Keratinocyte (primary cell): ENCODE results near the gene RB1. TPM values are rescaled to one million over a fixed set of nuclear protein-coding genes. Genes with fewer than 3 reads are reported as not detected.
"Not testable (repeated sequence)": the region's sequence is repeated elsewhere in the genome, so short reads cannot be mapped to it uniquely, and the experiment has no call there.

Experiments used
- DNase-seq: peaks from one replicate; pipeline ENCODE4 v3.0.0-alpha.2; 2011; ENCODE audit warnings: low read depth, missing footprints, low spot score
- FAIRE-seq: peaks from 2 replicates; lab custom pipeline; 2011; peaks lifted over from hg19 to GRCh38; lab: Jason Lieb, UNC
- H2AFZ ChIP-seq: 2 replicates; pipeline ENCODE4 v1.6.0; 2012; ENCODE audit warnings: low read length, control low read depth, inconsistent platforms; ENCODE audit not compliant: control insufficient read depth
- H3K27ac ChIP-seq: 2 replicates; pipeline ENCODE4 v1.5.1; 2011; ENCODE audit warnings: low read length; ENCODE audit not compliant: control insufficient read depth, insufficient read depth
- H3K27me3 ChIP-seq: 3 replicates; pipeline ENCODE4 v1.6.0; 2011; ENCODE audit warnings: low read length; ENCODE audit not compliant: control insufficient read depth, insufficient read depth; ENCODE audit errors: extremely low read depth
- H3K36me3 ChIP-seq, 2 experiments: 2 replicates in 1 of 2; 3 replicates in 1 of 2; pipeline ENCODE4 v1.5.1; 2011; ENCODE audit warnings: low read length in 2 of 2, mild to moderate bottlenecking in 1 of 2; ENCODE audit not compliant: control insufficient read depth in 2 of 2, insufficient read depth in 2 of 2; ENCODE audit errors: extremely low read depth in 1 of 2
- H3K4me1 ChIP-seq: 3 replicates; pipeline ENCODE4 v1.5.1; 2011; ENCODE audit warnings: low read length; ENCODE audit not compliant: control insufficient read depth, insufficient read depth; ENCODE audit errors: extremely low read depth
- H3K4me2 ChIP-seq: 3 replicates; pipeline ENCODE4 v1.6.0; 2011; ENCODE audit warnings: low read depth, low read length; ENCODE audit not compliant: control insufficient read depth, insufficient read depth; ENCODE audit errors: extremely low read depth
- H3K4me3 ChIP-seq, 3 experiments: fragments of 200-600 bp in 1 of 3; sonication (generic) in 1 of 3; 2 replicates in 2 of 3; 3 replicates in 1 of 3; pipeline ENCODE4 v1.5.1; 2011 to 2016; ENCODE audit warnings: low read length in 3 of 3, mild to moderate bottlenecking in 3 of 3, control low read depth in 2 of 3, inconsistent platforms in 1 of 3, low read depth in 1 of 3, mixed read lengths in 1 of 3, mixed run types in 1 of 3, moderate library complexity in 1 of 3; ENCODE audit not compliant: control insufficient read depth in 2 of 3, insufficient read depth in 2 of 3; ENCODE audit errors: extremely low read depth in 1 of 3
- H3K79me2 ChIP-seq: 2 replicates; pipeline ENCODE4 v1.6.0; 2012; ENCODE audit warnings: low read length; ENCODE audit not compliant: control insufficient read depth, insufficient read depth
- H3K9ac ChIP-seq: 3 replicates; pipeline ENCODE4 v1.6.0; 2011; ENCODE audit warnings: low read length; ENCODE audit not compliant: control insufficient read depth, insufficient read depth; ENCODE audit errors: extremely low read depth
- H3K9me1 ChIP-seq: 3 replicates; pipeline ENCODE4 v1.6.0; 2011; ENCODE audit warnings: low read length; ENCODE audit not compliant: control insufficient read depth, insufficient read depth; ENCODE audit errors: extremely low read depth
- H3K9me3 ChIP-seq: 2 replicates; pipeline ENCODE4 v1.5.1; 2012; ENCODE audit warnings: low read depth, low read length; ENCODE audit not compliant: control insufficient read depth
- H4K20me1 ChIP-seq: 3 replicates; pipeline ENCODE4 v1.6.0; 2011; ENCODE audit warnings: low read length; ENCODE audit not compliant: control insufficient read depth, insufficient read depth; ENCODE audit errors: extremely low read depth
- EZH2 ChIP-seq: IDR thresholded peaks from one replicate; pipeline ENCODE4 v1.6.1; 2012; ENCODE audit warnings: inconsistent platforms, mild to moderate bottlenecking, low read length, moderate library complexity
- dilution Hi-C: fragments of 300-500 bp; cut with MboI; formaldehyde crosslinking; loops from one replicate; pipeline ENCODE4 v1.7.0; 2020; ENCODE audit warnings: low sequenced_read_pairs; ENCODE audit not compliant: extremely low pct_ligation_motif_present
- polyA plus RNA-seq, 5 experiments: library from polyadenylated mRNA; depleted of rRNA in 3 of 5; stranded (reverse) in 3 of 5; stranded (forward) in 1 of 5; unstranded in 1 of 5; fragments of >200 nt; gene quantifications; 1 replicate in 1 of 5; 2 replicates in 3 of 5; 3 replicates in 1 of 5; pipeline versions ENCODE4 v1.2.1 to v1.2.3, GENCODE V29; 2011 to 2012; ENCODE audit warnings: missing spikeins in 2 of 5, low read depth in 1 of 5, low replicate concordance in 1 of 5
- TF ChIP-seq, protein P1 (sequence below), 3 experiments: IDR thresholded peaks in 1 of 3; conservative IDR thresholded peaks in 1 of 3; optimal IDR thresholded peaks in 1 of 3; 2 replicates in 2 of 3; 3 replicates in 1 of 3; pipeline versions ENCODE3 to v1.5.1; 2011; ENCODE audit warnings: low read length in 3 of 3, mild to moderate bottlenecking in 3 of 3, moderate library complexity in 2 of 3, control low read depth in 1 of 3, inconsistent platforms in 1 of 3; ENCODE audit not compliant: insufficient read depth in 2 of 3; ENCODE audit errors: extremely low read depth in 1 of 3

Gene RB1
- polyA plus RNA-seq, 1 donor (not counting 4 experiments of a cell fraction or from before 2014, with no cell fraction given): 22.4 TPM

GRCh38 chr13:48353590-48353989, 50.0 kb downstream of the RB1 start:
- no peak overlapping the region for H2AFZ ChIP-seq
- H3K9me3 ChIP-seq: no peaks in the 10 kb centered on the region
- H3K79me2 ChIP-seq: no peaks in the 10 kb centered on the region
- no peaks in the 10 kb centered on the region for H3K27me3 ChIP-seq
- H3K27ac ChIP-seq: no peak overlapping the region
- TF ChIP-seq, protein P1, sequence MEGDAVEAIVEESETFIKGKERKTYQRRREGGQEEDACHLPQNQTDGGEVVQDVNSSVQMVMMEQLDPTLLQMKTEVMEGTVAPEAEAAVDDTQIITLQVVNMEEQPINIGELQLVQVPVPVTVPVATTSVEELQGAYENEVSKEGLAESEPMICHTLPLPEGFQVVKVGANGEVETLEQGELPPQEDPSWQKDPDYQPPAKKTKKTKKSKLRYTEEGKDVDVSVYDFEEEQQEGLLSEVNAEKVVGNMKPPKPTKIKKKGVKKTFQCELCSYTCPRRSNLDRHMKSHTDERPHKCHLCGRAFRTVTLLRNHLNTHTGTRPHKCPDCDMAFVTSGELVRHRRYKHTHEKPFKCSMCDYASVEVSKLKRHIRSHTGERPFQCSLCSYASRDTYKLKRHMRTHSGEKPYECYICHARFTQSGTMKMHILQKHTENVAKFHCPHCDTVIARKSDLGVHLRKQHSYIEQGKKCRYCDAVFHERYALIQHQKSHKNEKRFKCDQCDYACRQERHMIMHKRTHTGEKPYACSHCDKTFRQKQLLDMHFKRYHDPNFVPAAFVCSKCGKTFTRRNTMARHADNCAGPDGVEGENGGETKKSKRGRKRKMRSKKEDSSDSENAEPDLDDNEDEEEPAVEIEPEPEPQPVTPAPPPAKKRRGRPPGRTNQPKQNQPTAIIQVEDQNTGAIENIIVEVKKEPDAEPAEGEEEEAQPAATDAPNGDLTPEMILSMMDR (optimal IDR thresholded peaks at IDR 0.05 in 1 of 3, IDR thresholded peaks at IDR 0.05 in 1 of 3, conservative IDR thresholded peaks at IDR 0.05 in 1 of 3; ENCODE audit: extremely low read depth in 1 of 3, insufficient read depth in 2 of 3, low read length in 3 of 3): no peak
- no peak for TF ChIP-seq EZH2
- H3K9ac ChIP-seq: no peak overlapping the region
- no peaks in the 10 kb centered on the region for H3K9me1 ChIP-seq
- FAIRE-seq (no peak), DNase-seq (no peak)
- dilution Hi-C loops: no loop called here
- H3K36me3 ChIP-seq: no peaks in the 10 kb centered on the region
- no peaks in the 10 kb centered on the region for H4K20me1 ChIP-seq
- H3K4me3 ChIP-seq: no peak overlapping the region
- H3K4me2 ChIP-seq: no peak overlapping the region
- H3K4me1 ChIP-seq: peaks cover 4% of the 10 kb centered on the region

- H3K4me2 ChIP-seq: not testable (repeated sequence)
Measured at GRCh38 chr13:48355524-48355923, 52.0 kb downstream of the RB1 start.

GRCh38 chr13:48356750-48357149, 53.2 kb downstream of the RB1 start:
- dilution Hi-C loops: no loop called here
- H3K27ac ChIP-seq: no peak overlapping the region
- H3K9ac ChIP-seq: no peak overlapping the region
- no peaks in the 10 kb centered on the region for H4K20me1 ChIP-seq
- no peaks in the 10 kb centered on the region for H3K27me3 ChIP-seq
- no peaks in the 10 kb centered on the region for H3K36me3 ChIP-seq
- no peak overlapping the region for H3K4me2 ChIP-seq
- TF ChIP-seq, protein P1 (optimal IDR thresholded peaks at IDR 0.05 in 1 of 3, IDR thresholded peaks at IDR 0.05 in 1 of 3, conservative IDR thresholded peaks at IDR 0.05 in 1 of 3; ENCODE audit: extremely low read depth in 1 of 3, insufficient read depth in 2 of 3, low read length in 3 of 3): no peak
- no peak for TF ChIP-seq EZH2
- peaks cover 4% of the 10 kb centered on the region for H3K4me1 ChIP-seq
- H3K79me2 ChIP-seq: no peaks in the 10 kb centered on the region
- FAIRE-seq (no peak), DNase-seq (no peak)
- no peak overlapping the region for H3K4me3 ChIP-seq
- no peaks in the 10 kb centered on the region for H3K9me1 ChIP-seq
- H2AFZ ChIP-seq: no peak overlapping the region
- H3K9me3 ChIP-seq: no peaks in the 10 kb centered on the region

More at GRCh38 chr13:48355524-48355923, 52.0 kb downstream of the RB1 start:
- dilution Hi-C loops, FAIRE-seq, H3K4me1 ChIP-seq, H3K4me3 ChIP-seq, H4K20me1 ChIP-seq, H3K9me3 ChIP-seq, H3K79me2 ChIP-seq, H3K27ac ChIP-seq, H2AFZ ChIP-seq, H3K36me3 ChIP-seq, H3K27me3 ChIP-seq, H3K9me1 ChIP-seq, DNase-seq, H3K9ac ChIP-seq: not testable (repeated sequence)
